Stimulated activated CD4-positive, alpha-beta T cell treated with anti-CD3 and anti-CD28 coated beads, TNF-alpha, amount 100 ng/mL, for 4 hours (primary cell): Measurements from ENCODE around the gene JAML.
"Not testable (repeated sequence)": the region's sequence is repeated elsewhere in the genome, so short reads cannot be mapped to it uniquely, and the experiment has no call there.

Experiments
- DNase-seq, 3 experiments: peaks; one replicate each; pipeline ENCODE4 v3.0.0-alpha.2; 2020; ENCODE audit warnings: low read depth in 3 of 3

Gene JAML

GRCh38 chr11:118193910-118194566 lies 30.8 kb downstream of the JAML start:
- DNase-seq: no peak

- not testable (repeated sequence) for DNase-seq
These were observed 32.0 kb downstream of the JAML start for GRCh38 chr11:118192817-118193216.

GRCh38 chr11:118190942-118191506 lies 33.8 kb downstream of the JAML start:
- DNase-seq: not testable (repeated sequence)

- no peak for DNase-seq
These were observed 38.3 kb downstream of the JAML start for GRCh38 chr11:118186346-118187107.

GRCh38 chr11:118184784-118185579 lies 39.8 kb downstream of the JAML start:
- DNase-seq: no peak

DNA sequence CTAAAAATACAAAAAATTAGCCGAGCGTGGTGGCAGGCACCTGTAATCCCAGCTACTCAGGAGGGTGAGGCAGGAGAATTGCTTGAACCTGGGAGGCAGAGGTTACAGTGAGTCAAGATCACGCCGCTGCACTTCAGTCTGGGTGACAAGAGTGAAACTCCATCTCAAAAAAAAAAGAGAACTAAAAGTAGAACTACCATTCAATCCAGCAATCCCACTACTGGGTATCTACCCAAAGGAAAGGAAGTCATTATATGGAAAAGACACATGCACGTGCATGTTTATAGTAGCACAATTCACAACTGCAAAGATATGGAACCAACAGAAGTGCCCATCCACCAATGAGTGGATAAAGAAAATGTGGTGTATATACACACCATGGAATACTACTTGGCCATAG lies 41.1 kb downstream of the JAML start:
- not testable (repeated sequence) for DNase-seq

GRCh38 chr11:118180300-118180703 lies 44.5 kb downstream of the JAML start:
- no peak for DNase-seq

DNA sequence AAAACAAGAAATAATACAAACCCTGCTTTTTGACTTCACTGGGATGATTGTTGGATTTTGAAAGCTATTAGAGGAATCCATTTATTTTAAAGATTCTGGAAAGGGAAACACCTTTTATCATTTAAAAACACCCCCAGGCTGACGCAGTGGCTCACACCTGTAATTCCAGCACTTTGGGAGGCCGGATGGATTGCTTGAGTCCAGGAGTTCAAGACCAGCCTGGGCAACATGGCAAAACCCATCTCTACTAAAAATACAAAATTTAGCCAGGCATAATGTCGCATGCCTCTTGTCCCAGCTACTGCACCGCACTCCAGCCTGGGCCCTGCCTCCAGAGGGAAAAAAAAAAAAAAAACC lies 48.1 kb downstream of the JAML start:
- no peak for DNase-seq

DNA sequence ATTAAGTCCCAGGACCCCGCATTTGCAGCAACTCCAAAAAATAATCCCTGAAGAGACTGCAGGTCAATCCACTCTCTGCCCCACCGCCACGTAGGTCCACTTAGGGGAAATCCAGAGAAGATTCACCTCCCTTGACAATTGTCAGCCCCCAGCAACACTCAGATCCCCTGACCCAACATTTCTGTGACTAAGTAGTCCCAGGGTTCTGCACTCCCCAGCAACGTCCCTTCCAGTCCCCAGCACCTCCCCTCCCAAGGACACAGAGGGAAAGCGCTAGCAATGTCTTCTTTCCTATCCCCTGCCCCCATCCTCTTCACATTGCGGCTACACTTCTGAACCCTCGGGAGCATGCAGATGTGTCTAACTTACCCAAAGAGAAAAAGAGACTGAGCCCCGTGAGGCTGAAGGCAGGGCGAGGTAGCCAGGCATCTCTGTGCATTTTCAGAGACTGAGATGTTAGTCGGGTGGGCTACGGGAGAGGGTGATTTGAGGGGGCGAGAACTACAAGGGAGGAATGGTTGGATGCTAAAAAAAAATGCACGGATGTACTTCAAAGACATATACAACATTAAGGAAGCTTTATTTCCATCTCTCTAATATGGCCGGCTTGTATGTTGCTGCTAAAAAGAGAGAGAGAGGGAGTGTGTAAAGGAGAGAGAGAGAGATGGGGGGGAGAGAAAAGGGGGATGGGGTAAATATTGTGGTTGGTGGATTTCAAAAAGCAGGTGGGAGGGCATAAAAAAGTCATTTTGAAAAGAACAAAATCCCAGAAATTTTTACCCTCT lies 48.6 kb downstream of the JAML start, which contains the start of gene SCN2B:
TSS of gene SCN2B (minus strand) at position 647 of the 785 bp plus-strand sequence. CDS start at position 439, 208 bp downstream.
- no peak for DNase-seq

GRCh38 chr11:118175031-118175992 lies 49.5 kb downstream of the JAML start:
- no peak for DNase-seq

DNA sequence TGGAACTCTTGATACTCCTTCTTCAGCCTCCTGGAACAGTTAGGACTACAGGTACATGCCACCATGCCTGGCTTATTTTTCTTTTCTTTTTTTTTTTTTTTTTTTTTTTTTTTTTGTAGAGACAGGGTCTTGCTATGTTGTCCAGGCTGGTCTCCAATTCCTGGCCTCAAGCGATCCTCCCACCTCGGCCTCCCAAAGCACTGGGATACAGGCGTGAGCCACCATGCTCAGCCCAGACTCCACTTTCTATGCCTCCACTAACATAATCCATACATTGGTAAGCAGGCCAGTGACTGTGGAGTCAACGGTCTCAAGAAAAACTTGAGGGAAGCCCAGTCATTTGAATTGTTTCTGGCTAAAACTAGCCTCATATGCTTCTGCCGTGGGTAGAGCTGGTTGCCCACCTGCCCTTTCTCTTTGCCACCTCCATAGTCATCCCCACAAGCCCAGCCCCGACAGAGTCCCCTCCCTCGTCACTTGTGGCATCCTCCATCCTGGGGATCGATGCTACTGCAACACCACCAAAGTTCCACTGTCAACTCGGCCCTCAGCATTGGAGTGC lies 50.7 kb downstream of the JAML start:
- no peak for DNase-seq

DNA sequence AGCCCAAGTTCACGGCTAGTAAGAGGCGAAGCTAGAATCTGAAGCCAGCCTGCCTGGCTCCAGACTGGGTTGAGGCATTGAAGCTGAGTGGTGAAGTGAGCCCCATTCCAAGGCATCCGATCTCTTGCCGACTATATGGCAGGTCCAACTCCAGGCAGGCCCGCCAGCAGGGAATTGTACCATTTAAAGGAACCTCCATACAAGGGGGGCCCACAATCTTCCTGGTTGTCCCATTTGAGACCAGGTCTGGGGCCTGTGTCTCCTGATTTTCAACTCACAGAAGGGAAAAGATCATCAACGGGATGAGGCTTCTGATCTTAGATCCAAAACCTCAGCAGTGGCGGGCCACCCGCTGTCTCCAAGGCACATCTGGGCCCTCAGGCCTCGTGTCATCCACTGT lies 52.5 kb downstream of the JAML start:
- DNase-seq: no peak

GRCh38 chr11:118171269-118172062 lies 53.3 kb downstream of the JAML start:
- DNase-seq: peak; percentile 45 to 49 (median 46)

- no peak for DNase-seq
These were observed 53.9 kb downstream of the JAML start for GRCh38 chr11:118170882-118171268.

DNA sequence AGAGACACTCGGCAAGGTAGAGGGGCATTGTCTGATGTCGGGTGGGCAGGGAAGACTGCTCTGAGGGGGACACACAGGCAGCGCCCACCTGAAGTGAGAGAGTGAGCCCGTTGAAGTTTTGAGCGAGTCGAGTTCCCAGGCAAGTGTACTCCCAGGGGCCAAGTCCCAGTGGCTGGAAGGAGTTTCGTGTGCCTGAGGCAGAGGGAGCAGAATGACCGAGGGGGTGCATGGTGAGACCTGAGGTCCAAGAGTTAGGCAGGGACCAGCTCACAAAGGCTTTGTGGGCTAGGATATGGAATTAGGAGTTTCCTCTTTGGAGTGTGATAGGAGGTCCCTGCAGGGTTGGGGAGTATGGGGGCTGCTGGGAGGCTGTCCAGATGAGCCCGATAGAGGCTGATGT lies 54.6 kb downstream of the JAML start:
- DNase-seq: no peak

- no peak for DNase-seq
These were observed 55.3 kb downstream of the JAML start for GRCh38 chr11:118169300-118170140.

DNA sequence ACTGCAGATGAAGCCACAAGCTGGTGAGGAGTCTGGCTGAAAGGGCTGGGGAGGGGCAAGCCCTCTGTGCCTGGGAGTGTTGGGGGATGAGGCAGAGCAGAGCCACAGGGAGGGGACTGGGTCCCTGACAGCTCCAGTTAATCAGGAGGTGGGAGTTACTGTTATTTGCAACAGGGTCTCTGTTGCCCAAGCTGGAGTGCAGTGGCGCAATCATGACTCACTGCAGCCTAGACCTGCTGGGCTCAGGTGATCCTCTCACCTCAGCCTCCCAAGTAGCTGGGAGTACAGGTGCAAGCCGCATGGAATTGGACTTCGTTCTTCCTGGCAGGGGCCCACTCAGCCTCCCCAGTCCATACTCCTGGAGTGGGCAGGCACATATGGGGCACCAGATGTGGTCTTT lies 56.1 kb downstream of the JAML start:
- DNase-seq: no peak

- no peak for DNase-seq
These were observed 56.5 kb downstream of the JAML start for GRCh38 chr11:118168316-118168715.
